ENCODE data around the gene OR4K17.
"Not testable (repeated sequence)": the region's sequence is repeated elsewhere in the genome, so short reads cannot be mapped to it uniquely, and the experiment has no call there.

The OR4K17 gene, protein sequence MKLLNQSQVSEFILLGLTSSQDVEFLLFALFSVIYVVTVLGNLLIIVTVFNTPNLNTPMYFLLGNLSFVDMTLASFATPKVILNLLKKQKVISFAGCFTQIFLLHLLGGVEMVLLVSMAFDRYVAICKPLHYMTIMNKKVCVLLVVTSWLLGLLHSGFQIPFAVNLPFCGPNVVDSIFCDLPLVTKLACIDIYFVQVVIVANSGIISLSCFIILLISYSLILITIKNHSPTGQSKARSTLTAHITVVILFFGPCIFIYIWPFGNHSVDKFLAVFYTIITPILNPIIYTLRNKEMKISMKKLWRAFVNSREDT

DNA sequence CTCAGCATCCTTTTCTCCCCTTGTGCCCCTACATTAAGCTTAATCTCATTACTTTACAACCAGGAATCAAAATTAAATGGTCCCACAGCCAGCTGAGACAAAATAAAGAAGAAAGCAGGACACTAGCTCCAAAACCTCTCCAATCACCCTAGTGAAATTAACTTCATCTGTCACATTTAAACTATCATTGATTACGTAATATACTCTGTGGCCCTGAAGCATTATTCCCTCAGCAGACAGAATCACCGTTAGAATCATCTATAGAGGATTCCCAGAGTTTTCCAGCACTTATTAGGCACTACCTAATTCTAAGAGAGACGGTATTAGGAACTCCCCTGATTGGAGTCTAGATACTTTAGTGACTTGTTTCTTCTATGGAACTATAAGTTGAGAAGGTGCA, at the start of gene OR4K17:
OR4K17 (plus strand) TSS at position 302 of the 400 bp plus-strand sequence. CDS start 6,761 bp downstream, outside the sequence.
- DNase-seq (ENCODE audit: low spot score), result no peak

DNA sequence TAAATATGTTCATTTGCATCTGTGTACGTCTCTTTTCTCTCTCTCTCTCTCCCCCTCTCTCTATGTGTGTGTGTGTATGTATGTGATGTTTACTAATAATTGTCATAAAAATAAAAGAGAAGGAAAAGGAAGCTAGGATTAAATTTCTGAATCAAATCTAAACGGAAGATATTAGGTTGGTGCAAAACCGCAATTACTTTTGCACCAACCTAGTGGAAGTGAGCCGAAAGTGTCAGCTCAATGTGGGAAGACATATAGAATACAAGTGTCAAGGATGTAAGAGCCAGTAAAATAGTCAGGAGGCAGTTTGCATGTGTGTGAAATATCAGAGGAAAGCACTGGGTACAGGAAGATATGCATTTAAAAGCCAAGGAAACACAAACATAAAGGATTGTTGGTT, 18.5 kb upstream of the OR4K17 start:
- no peak for DNase-seq (ENCODE audit: low spot score)

DNA sequence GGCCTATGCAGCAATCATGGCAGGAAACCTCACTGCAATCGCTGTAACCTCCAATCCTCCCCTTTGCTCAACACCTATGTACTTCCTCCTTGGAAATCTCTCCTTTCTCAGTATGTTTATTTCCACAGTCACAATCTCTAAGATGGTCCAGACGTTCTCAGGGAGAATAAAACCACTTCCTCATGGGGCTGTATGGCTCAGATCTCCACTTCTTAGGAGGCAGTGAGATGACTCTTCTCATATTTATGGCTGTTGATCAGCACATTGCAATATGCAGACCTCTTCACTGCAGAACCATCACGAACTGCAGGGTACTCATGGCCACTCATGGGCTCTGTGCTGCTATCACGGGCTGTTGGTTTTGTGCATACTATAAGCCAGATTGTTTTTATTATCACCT, 17.1 kb upstream of the OR4K17 start:
- no peak for DNase-seq (ENCODE audit: low spot score)

DNA sequence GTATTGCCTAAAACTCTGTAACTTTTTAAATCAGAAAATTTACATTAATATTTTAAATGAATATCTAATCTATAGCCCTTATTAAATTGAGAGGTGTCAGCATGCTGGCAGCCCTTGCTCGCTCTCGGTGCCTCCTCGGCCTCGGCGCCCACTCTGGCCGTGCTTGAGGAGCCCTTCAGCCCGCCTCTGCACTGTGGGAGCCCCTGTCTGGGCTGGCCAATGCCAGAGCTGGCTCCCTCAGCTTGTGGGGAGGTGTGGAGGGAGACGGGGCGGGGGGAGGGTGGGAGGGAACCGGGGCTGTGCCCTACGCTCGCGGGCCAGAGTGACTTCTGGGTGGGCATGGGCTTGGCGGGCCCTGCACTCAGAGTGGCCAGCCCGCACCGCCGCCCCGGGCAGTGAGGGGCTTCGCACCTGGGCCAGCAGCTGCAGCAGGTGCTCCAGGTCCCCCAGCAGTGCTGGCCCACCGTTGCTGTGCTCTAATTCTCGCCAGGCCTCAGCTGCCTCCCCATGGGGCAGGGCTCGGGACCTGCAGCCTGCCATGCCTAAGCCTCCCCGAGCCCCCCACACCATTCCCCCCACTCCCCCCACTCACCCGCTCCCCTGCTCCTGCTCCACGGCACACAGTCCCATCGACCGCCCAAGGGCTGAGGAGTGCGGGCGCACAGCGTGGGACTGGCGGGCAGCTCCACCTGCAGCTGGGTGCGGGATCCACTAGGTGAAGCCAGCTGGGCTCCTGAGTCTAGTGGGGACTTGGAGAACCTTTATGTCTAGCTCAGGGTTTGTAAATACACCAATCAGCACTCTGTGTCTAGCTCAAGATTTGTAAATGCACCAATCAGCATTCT, 11.4 kb upstream of the OR4K17 start:
- not testable (repeated sequence) for DNase-seq (ENCODE audit: low spot score)

- DNase-seq (ENCODE audit: low spot score), result no peak
These were observed 1.8 kb downstream of the OR4K17 start for GRCh38 chr14:20112321-20112720.

DNA sequence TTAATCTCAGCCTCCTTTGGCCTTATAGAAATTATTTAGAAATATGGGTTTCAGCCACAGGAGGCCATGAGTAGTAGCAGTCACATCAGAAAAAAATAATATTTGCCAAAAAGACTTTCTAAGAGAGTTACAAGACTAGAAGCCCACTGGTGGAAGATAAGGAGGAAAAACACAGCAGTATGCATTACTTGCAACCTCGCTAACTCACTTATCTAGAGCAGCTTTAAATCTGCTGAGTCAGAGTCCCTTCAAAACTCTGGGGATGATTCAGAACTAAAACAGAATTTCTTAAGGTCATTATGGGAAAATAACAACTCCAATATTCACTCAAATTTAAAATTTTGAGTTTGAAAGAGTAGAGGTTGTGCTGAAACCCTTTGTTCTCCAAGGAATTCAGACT, 6.2 kb downstream of the OR4K17 start:
- DNase-seq (ENCODE audit: low spot score), result no peak

DNA sequence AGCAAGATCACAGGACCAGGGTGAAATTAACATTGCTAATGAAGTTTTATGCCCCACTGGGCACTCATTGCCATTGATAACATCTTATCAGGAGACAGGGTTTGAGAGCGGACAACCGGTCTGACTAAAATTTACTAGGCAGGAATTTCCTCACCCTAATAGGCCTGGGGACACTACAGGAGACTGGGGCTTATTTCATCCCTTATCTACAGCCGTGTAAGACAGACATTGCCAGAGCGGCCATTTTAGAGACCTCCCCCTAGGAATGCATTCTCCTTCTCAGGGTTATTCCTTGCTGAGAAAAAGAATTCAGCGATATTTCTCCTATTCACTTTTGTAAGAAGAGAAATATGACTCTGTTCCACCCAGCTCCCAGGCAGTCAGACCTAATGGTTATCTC, 8.3 kb downstream of the OR4K17 start:
- DNase-seq (ENCODE audit: low spot score), result no peak

DNA sequence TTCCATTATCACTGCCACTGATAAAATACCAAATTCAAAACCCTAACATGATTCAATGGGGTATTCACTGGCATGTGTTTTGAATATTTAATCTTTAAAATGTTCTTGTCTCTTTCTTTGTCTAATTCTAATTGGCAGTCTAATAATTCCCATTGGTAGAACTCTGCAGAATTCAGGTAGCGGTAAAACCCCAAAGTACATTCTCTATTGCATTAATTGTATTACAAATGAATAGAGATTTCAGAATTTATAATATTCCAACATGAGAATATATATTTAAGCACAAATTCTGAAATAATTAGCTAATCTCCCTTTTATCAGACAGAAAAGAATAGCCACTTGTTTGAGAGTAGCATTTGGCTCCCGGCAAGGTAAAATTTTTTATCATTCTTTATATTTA, 28.0 kb downstream of the OR4K17 start, which contains the start of gene OR4N5:
OR4N5 (plus strand) TSS at position 301 of the 400 bp plus-strand sequence. CDS start 4,916 bp downstream, outside the sequence.
- no peak for DNase-seq (ENCODE audit: low spot score)

DNA sequence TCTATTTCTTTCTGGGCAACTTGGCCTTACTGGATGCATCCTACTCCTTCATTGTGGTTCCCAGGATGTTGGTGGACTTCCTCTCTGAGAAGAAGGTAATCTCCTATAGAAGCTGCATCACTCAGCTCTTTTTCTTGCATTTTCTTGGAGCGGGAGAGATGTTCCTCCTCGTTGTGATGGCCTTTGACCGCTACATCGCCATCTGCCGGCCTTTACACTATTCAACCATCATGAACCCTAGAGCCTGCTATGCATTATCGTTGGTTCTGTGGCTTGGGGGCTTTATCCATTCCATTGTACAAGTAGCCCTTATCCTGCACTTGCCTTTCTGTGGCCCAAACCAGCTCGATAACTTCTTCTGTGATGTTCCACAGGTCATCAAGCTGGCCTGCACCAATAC, 33.4 kb downstream of the OR4K17 start:
- peak; percentile 10 for DNase-seq (ENCODE audit: low spot score)

DNA sequence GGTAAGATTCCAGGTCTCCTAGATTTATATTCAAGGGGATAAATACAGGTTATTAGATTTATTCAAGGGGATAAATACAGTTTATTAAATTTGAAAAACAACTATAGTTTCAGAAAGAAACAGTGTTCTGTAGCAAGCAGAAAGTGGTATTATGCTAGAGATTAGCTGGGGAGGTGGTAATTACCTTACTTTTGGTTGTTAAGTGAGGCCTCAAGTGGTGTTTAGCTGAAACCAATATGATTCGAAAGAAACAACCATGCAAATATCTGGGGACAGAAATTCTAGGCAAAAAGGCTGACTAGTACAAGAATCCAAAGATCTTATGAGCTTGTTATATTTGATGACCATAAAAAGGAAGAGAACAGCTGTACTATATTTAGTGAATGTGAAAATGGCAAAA, 34.3 kb downstream of the OR4K17 start:
- no peak for DNase-seq (ENCODE audit: low spot score)

DNA sequence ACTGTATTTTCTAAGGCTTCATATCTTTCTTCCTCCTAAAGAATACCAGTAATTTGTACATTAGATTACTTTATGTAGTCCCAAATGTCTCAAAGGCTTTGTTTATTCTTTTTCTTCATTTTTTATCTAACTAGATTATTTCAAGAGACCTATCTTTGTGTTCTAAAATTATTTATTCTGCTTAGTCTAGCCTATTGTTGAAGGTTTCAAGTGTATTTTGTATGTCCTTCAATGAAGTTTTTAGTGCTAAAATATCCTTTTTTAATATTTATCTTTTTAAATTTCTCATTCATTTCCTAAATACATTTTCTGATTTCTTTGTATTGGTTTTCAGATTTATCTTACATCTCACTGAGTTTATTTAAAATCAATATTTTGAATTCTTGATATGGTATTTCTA, 53.9 kb downstream of the OR4K17 start:
- DNase-seq (ENCODE audit: low spot score), result no peak

GRCh38 chr14:20167091-20167490, 56.6 kb downstream of the OR4K17 start:
- DNase-seq (ENCODE audit: low spot score), result no peak

GRCh38 chr14:20169852-20170251, 59.3 kb downstream of the OR4K17 start:
- not testable (repeated sequence) for DNase-seq (ENCODE audit: low spot score)

Measured in cerebellar cortex (tissue), 1 donor.